Dedifferentiated amniotic fluid mesenchymal stem cell (primary cell): ENCODE measurements around the gene WDFY2.

Experiments used
- DNase-seq: peaks from one replicate; pipeline ENCODE4 v3.0.0-alpha.2; 2016; ENCODE audit errors: extremely low spot score

Gene WDFY2

GRCh38 chr13:51796546-51796945 lies 212.3 kb downstream of the WDFY2 start:
- no peak for DNase-seq

- no peak for DNase-seq
These were observed 213.6 kb downstream of the WDFY2 start for GRCh38 chr13:51797664-51798488.

- DNase-seq, result no peak
These were observed 215.0 kb downstream of the WDFY2 start for GRCh38 chr13:51799261-51799660.

- DNase-seq, result no peak
These were observed 216.2 kb downstream of the WDFY2 start for GRCh38 chr13:51800486-51800885.

GRCh38 chr13:51801631-51802099 lies 217.4 kb downstream of the WDFY2 start:
- DNase-seq, result no peak

- DNase-seq, result no peak
These were observed 218.6 kb downstream of the WDFY2 start for GRCh38 chr13:51802631-51803418.

GRCh38 chr13:51803422-51804294 lies 219.4 kb downstream of the WDFY2 start, which contains the start of gene DHRS12:
TSS of gene DHRS12 (minus strand) at chr13:51804163. CDS start at chr13:51799659, 4,504 bp downstream.
- peak; percentile 75 for DNase-seq

- no peak for DNase-seq
These were observed 220.3 kb downstream of the WDFY2 start for GRCh38 chr13:51804295-51805172.

GRCh38 chr13:51805313-51805712 lies 221.1 kb downstream of the WDFY2 start:
- DNase-seq, result no peak

- DNase-seq, result no peak
These were observed 221.7 kb downstream of the WDFY2 start for GRCh38 chr13:51805925-51806324.

GRCh38 chr13:51806566-51806965 lies 222.3 kb downstream of the WDFY2 start:
- DNase-seq, result no peak

GRCh38 chr13:51807041-51807440 lies 222.8 kb downstream of the WDFY2 start:
- DNase-seq, result no peak

- no peak for DNase-seq
These were observed 224.5 kb downstream of the WDFY2 start for GRCh38 chr13:51808811-51809210.

GRCh38 chr13:51811046-51811445 lies 226.8 kb downstream of the WDFY2 start:
- no peak for DNase-seq

GRCh38 chr13:51811920-51812451 lies 227.7 kb downstream of the WDFY2 start:
- no peak for DNase-seq

GRCh38 chr13:51814071-51814470 lies 229.8 kb downstream of the WDFY2 start:
- DNase-seq, result no peak

GRCh38 chr13:51814825-51815650 lies 230.8 kb downstream of the WDFY2 start:
- DNase-seq, result peak; percentile 50

GRCh38 chr13:51815848-51816247 lies 231.6 kb downstream of the WDFY2 start:
- DNase-seq, result no peak

GRCh38 chr13:51816604-51817249 lies 232.5 kb downstream of the WDFY2 start:
- DNase-seq, result no peak
